HG03135 (cell line): ENCODE data around the gene AKIRIN1.
"Not testable (repeated sequence)": the region's sequence is repeated elsewhere in the genome, so short reads cannot be mapped to it uniquely, and the experiment has no call there.

Source experiments
- ATAC-seq: cut with Tn5 transposase; IDR thresholded peaks from one replicate; pipeline ENCODE4 v1.9.1; 2021; ENCODE audit warnings: mild to moderate bottlenecking, moderate library complexity; ENCODE audit not compliant: unreplicated experiment

AKIRIN1 gene

GRCh38 chr1:39044762-39045161 lies 53.7 kb downstream of the AKIRIN1 start:
- no peak for ATAC-seq

GRCh38 chr1:39045231-39045630 lies 54.2 kb downstream of the AKIRIN1 start:
- ATAC-seq = no peak

GRCh38 chr1:39046613-39047210 lies 55.6 kb downstream of the AKIRIN1 start:
- no peak for ATAC-seq

- ATAC-seq = no peak
Measured at GRCh38 chr1:39047374-39048229, 56.5 kb downstream of the AKIRIN1 start.

- ATAC-seq = no peak
Measured at GRCh38 chr1:39048745-39049370, 57.8 kb downstream of the AKIRIN1 start.

- no peak for ATAC-seq
Measured at GRCh38 chr1:39050001-39050400, 58.9 kb downstream of the AKIRIN1 start.

GRCh38 chr1:39051193-39051850 lies 60.2 kb downstream of the AKIRIN1 start:
- not testable (repeated sequence) for ATAC-seq

GRCh38 chr1:39051956-39052355 lies 60.9 kb downstream of the AKIRIN1 start:
- no peak for ATAC-seq

- ATAC-seq = not testable (repeated sequence)
Measured at GRCh38 chr1:39055213-39055710, 64.2 kb downstream of the AKIRIN1 start.
